Measurements from ENCODE around the gene MEPE. TPM values are rescaled to one million over a fixed set of nuclear protein-coding genes. Genes with fewer than 3 reads are reported as not detected.

Gene MEPE
- polyA plus RNA-seq, 1 donor (not counting 4 experiments of a cell fraction or from before 2014, with no cell fraction given), result not detected

DNA sequence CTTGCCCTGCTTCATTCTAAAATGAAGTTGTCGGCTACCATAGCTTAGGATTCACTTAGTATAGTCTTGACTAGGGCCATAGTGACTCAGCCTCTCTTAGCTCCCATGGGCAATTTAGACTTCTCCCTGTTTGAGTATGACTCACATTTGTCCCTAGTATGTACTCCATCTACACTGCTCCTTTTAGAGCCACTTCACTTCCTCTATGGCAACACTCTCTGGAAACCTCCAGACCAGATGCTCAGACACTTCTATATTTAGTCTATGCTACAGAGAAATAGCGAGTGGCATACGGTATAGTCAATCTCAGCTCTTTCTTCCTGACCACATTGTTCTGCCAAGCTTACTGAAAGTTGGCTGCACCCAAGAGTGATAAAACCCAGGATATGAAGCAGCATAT lies 11.2 kb downstream of the MEPE start:
- no peaks in the 10 kb centered on the region for H4K20me1 ChIP-seq (ENCODE audit: control insufficient read depth, extremely low read depth, insufficient read depth, low read length)
- dilution Hi-C loops (cut with MboI; ENCODE audit: extremely low pct_ligation_motif_present, low sequenced_read_pairs), result no loop called here
- no peaks in the 10 kb centered on the region for H3K9me3 ChIP-seq (ENCODE audit: control insufficient read depth, low read depth, low read length)
- DNase-seq (ENCODE audit: low read depth, low spot score) (no peak), FAIRE-seq (peak; percentile 77)
- no peaks in the 10 kb centered on the region for H3K36me3 ChIP-seq (ENCODE audit: control insufficient read depth in 2 of 2, extremely low read depth in 1 of 2, insufficient read depth in 2 of 2, low read length in 2 of 2)
- H3K27me3 ChIP-seq (ENCODE audit: control insufficient read depth, extremely low read depth, insufficient read depth, low read length), result peaks cover 7% of the 10 kb centered on the region
- no peak overlapping the region for H2AFZ ChIP-seq (ENCODE audit: control insufficient read depth, low read length)
- TF ChIP-seq, protein P1, sequence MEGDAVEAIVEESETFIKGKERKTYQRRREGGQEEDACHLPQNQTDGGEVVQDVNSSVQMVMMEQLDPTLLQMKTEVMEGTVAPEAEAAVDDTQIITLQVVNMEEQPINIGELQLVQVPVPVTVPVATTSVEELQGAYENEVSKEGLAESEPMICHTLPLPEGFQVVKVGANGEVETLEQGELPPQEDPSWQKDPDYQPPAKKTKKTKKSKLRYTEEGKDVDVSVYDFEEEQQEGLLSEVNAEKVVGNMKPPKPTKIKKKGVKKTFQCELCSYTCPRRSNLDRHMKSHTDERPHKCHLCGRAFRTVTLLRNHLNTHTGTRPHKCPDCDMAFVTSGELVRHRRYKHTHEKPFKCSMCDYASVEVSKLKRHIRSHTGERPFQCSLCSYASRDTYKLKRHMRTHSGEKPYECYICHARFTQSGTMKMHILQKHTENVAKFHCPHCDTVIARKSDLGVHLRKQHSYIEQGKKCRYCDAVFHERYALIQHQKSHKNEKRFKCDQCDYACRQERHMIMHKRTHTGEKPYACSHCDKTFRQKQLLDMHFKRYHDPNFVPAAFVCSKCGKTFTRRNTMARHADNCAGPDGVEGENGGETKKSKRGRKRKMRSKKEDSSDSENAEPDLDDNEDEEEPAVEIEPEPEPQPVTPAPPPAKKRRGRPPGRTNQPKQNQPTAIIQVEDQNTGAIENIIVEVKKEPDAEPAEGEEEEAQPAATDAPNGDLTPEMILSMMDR (optimal IDR thresholded peaks at IDR 0.05 in 1 of 3, IDR thresholded peaks at IDR 0.05 in 1 of 3, conservative IDR thresholded peaks at IDR 0.05 in 1 of 3; ENCODE audit: extremely low read depth in 1 of 3, insufficient read depth in 2 of 3, low read length in 3 of 3), result no peak
- H3K4me1 ChIP-seq (ENCODE audit: control insufficient read depth, extremely low read depth, insufficient read depth, low read length), result peaks cover 2% of the 10 kb centered on the region
- H3K27ac ChIP-seq (ENCODE audit: control insufficient read depth, insufficient read depth, low read length), result no peak overlapping the region
- no peak overlapping the region for H3K4me2 ChIP-seq (ENCODE audit: control insufficient read depth, extremely low read depth, insufficient read depth, low read depth, low read length)
- no peak overlapping the region for H3K9ac ChIP-seq (ENCODE audit: control insufficient read depth, extremely low read depth, insufficient read depth, low read length)
- no peak overlapping the region for H3K4me3 ChIP-seq (ENCODE audit: control insufficient read depth in 2 of 3, extremely low read depth in 1 of 3, insufficient read depth in 2 of 3, low read depth in 1 of 3, low read length in 3 of 3)
- no peaks in the 10 kb centered on the region for H3K9me1 ChIP-seq (ENCODE audit: control insufficient read depth, extremely low read depth, insufficient read depth, low read length)
- no peaks in the 10 kb centered on the region for H3K79me2 ChIP-seq (ENCODE audit: control insufficient read depth, insufficient read depth, low read length)

DNA sequence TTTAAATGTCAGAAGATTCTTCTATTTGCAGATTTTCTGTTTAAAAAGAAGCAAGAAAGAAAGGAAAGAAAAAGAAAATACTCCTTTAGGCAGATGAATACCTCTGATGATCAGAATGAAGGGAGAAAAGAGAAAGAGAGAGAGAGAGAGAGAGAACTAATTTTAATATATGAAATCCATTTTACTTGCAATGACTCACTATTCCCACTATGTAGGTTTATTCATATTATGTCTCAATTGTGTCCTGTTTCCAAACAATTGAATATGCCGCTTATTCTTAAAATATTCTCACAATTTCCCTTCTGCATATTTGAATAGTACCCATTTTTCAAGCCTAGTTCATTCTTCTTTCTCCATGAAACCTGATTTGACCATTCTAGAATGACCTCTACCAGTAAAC lies 11.7 kb downstream of the MEPE start:
- Histone ChIP-seq H3K36me3 (ENCODE audit: control insufficient read depth in 2 of 2, extremely low read depth in 1 of 2, insufficient read depth in 2 of 2, low read length in 2 of 2) (no peaks in the 10 kb centered on the region), H2AFZ (ENCODE audit: control insufficient read depth, low read length) (no peak overlapping the region), H3K4me3 (ENCODE audit: control insufficient read depth in 2 of 3, extremely low read depth in 1 of 3, insufficient read depth in 2 of 3, low read depth in 1 of 3, low read length in 3 of 3) (no peak overlapping the region), H3K9me1 (ENCODE audit: control insufficient read depth, extremely low read depth, insufficient read depth, low read length) (no peaks in the 10 kb centered on the region), H3K27me3 (ENCODE audit: control insufficient read depth, extremely low read depth, insufficient read depth, low read length) (peaks cover 7% of the 10 kb centered on the region), H3K9ac (ENCODE audit: control insufficient read depth, extremely low read depth, insufficient read depth, low read length) (no peak overlapping the region), H3K4me2 (ENCODE audit: control insufficient read depth, extremely low read depth, insufficient read depth, low read depth, low read length) (no peak overlapping the region), H3K27ac (ENCODE audit: control insufficient read depth, insufficient read depth, low read length) (no peak overlapping the region), H3K4me1 (ENCODE audit: control insufficient read depth, extremely low read depth, insufficient read depth, low read length) (peaks cover 3% of the 10 kb centered on the region), H3K9me3 (ENCODE audit: control insufficient read depth, low read depth, low read length) (no peaks in the 10 kb centered on the region), H4K20me1 (ENCODE audit: control insufficient read depth, extremely low read depth, insufficient read depth, low read length) (no peaks in the 10 kb centered on the region), H3K79me2 (ENCODE audit: control insufficient read depth, insufficient read depth, low read length) (no peaks in the 10 kb centered on the region)
- dilution Hi-C loops (cut with MboI; ENCODE audit: extremely low pct_ligation_motif_present, low sequenced_read_pairs), result no loop called here
- no peak for FAIRE-seq
- no peak for TF ChIP-seq EZH2 (IDR thresholded peaks at IDR 0.05; ENCODE audit: low read length)
- no peak for DNase-seq (ENCODE audit: low read depth, low spot score)

DNA sequence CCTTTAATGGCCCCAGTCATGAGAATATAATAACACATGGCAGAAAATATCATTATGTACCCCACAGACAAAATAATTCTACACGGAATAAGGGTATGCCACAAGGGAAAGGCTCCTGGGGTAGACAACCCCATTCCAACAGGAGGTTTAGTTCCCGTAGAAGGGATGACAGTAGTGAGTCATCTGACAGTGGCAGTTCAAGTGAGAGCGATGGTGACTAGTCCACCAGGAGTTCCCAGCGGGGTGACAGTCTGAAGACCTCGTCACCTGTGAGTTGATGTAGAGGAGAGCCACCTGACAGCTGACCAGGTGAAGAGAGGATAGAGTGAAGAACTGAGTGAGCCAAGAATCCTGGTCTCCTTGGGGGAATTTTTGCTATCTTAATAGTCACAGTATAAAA lies 13.5 kb downstream of the MEPE start:
- Histone ChIP-seq H3K9me1 (ENCODE audit: control insufficient read depth, extremely low read depth, insufficient read depth, low read length) (no peaks in the 10 kb centered on the region), H3K9me3 (ENCODE audit: control insufficient read depth, low read depth, low read length) (no peaks in the 10 kb centered on the region), H3K27ac (ENCODE audit: control insufficient read depth, insufficient read depth, low read length) (no peak overlapping the region), H4K20me1 (ENCODE audit: control insufficient read depth, extremely low read depth, insufficient read depth, low read length) (no peaks in the 10 kb centered on the region), H3K4me2 (ENCODE audit: control insufficient read depth, extremely low read depth, insufficient read depth, low read depth, low read length) (no peak overlapping the region), H2AFZ (ENCODE audit: control insufficient read depth, low read length) (no peak overlapping the region), H3K79me2 (ENCODE audit: control insufficient read depth, insufficient read depth, low read length) (no peaks in the 10 kb centered on the region), H3K9ac (ENCODE audit: control insufficient read depth, extremely low read depth, insufficient read depth, low read length) (no peak overlapping the region), H3K4me1 (ENCODE audit: control insufficient read depth, extremely low read depth, insufficient read depth, low read length) (peaks cover 3% of the 10 kb centered on the region), H3K27me3 (ENCODE audit: control insufficient read depth, extremely low read depth, insufficient read depth, low read length) (peaks cover 7% of the 10 kb centered on the region), H3K4me3 (ENCODE audit: control insufficient read depth in 2 of 3, extremely low read depth in 1 of 3, insufficient read depth in 2 of 3, low read depth in 1 of 3, low read length in 3 of 3) (no peak overlapping the region), H3K36me3 (ENCODE audit: control insufficient read depth in 2 of 2, extremely low read depth in 1 of 2, insufficient read depth in 2 of 2, low read length in 2 of 2) (no peaks in the 10 kb centered on the region)
- FAIRE-seq (no peak), DNase-seq (ENCODE audit: low read depth, low spot score) (no peak)
- TF ChIP-seq EZH2 (IDR thresholded peaks at IDR 0.05; ENCODE audit: low read length), result no peak
- TF ChIP-seq, protein P1 (optimal IDR thresholded peaks at IDR 0.05 in 1 of 3, IDR thresholded peaks at IDR 0.05 in 1 of 3, conservative IDR thresholded peaks at IDR 0.05 in 1 of 3; ENCODE audit: extremely low read depth in 1 of 3, insufficient read depth in 2 of 3, low read length in 3 of 3), result no peak
- dilution Hi-C loops (cut with MboI; ENCODE audit: extremely low pct_ligation_motif_present, low sequenced_read_pairs), result no loop called here
